ENCODE measurements around the gene REPIN1.

The REPIN1 gene

DNA sequence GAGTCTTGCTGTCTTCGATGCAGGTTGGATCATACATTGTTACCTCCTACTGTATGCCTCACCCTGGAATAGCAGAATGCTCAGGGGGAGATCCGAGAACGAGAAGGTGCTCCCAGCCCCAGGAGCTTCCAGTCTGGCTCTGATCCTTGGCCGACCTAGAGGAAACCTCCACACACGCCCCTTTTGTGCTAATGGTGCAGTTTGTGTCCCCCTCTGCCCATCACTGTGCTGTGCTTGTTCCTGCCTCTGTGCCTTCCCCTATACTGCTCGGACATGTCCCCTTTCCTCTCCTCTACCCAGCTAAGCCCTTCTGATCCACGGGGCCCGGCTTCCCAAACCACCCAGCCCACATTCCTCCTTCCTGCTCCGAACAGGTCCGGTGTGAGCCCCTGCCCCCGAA, 43.0 kb downstream of the REPIN1 start:
- H3K4me1 ChIP-seq (ENCODE audit: control insufficient read depth in 1 of 2, insufficient read depth in 2 of 2, low read length in 2 of 2): peaks cover 0 to 2% of the 10 kb centered on the region in 2 donors
- no peak overlapping the region for H3K4me3 ChIP-seq (ENCODE audit: low read depth in 1 of 2, low read length in 2 of 2)
- H3K27ac ChIP-seq (ENCODE audit: low read length): no peak overlapping the region
- peaks cover 7 to 12% of the 10 kb centered on the region in 2 donors for H3K36me3 ChIP-seq (ENCODE audit: control insufficient read depth in 1 of 2, insufficient read depth in 2 of 2, low read length in 2 of 2)
- no peaks in the 10 kb centered on the region for H3K27me3 ChIP-seq (ENCODE audit: low read depth, low read length)
- H3K9me3 ChIP-seq (ENCODE audit: control insufficient read depth in 1 of 2, low read length in 2 of 2): no peaks in the 10 kb centered on the region

DNA sequence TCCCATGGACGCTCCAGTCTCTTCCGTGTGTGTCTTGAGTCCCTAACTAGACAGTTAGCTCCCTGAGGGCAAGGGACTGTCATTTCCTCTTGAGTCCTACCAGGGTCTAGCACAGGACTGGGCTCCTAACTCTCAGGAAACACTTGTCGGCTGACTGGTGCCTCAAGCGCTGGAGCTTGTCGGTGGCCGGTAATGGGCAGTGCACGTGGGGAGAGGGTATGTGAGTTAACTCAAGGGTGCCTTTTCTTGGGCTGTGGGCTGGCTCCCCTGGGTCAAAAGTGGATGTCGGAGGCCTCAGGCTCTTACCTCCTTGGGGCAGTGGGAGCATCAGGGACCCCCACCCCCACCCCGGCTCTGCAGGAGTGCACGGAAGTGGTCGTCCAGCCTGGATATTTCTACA, 43.4 kb downstream of the REPIN1 start:
- Histone ChIP-seq H3K4me3 (ENCODE audit: low read depth in 1 of 2, low read length in 2 of 2) (no peak overlapping the region), H3K36me3 (ENCODE audit: control insufficient read depth in 1 of 2, insufficient read depth in 2 of 2, low read length in 2 of 2) (peaks cover 7 to 12% of the 10 kb centered on the region in 2 donors), H3K4me1 (ENCODE audit: control insufficient read depth in 1 of 2, insufficient read depth in 2 of 2, low read length in 2 of 2) (no peaks in the 10 kb centered on the region), H3K27me3 (ENCODE audit: low read depth, low read length) (no peaks in the 10 kb centered on the region), H3K9me3 (ENCODE audit: control insufficient read depth in 1 of 2, low read length in 2 of 2) (no peaks in the 10 kb centered on the region), H3K27ac (ENCODE audit: low read length) (no peak overlapping the region)

DNA sequence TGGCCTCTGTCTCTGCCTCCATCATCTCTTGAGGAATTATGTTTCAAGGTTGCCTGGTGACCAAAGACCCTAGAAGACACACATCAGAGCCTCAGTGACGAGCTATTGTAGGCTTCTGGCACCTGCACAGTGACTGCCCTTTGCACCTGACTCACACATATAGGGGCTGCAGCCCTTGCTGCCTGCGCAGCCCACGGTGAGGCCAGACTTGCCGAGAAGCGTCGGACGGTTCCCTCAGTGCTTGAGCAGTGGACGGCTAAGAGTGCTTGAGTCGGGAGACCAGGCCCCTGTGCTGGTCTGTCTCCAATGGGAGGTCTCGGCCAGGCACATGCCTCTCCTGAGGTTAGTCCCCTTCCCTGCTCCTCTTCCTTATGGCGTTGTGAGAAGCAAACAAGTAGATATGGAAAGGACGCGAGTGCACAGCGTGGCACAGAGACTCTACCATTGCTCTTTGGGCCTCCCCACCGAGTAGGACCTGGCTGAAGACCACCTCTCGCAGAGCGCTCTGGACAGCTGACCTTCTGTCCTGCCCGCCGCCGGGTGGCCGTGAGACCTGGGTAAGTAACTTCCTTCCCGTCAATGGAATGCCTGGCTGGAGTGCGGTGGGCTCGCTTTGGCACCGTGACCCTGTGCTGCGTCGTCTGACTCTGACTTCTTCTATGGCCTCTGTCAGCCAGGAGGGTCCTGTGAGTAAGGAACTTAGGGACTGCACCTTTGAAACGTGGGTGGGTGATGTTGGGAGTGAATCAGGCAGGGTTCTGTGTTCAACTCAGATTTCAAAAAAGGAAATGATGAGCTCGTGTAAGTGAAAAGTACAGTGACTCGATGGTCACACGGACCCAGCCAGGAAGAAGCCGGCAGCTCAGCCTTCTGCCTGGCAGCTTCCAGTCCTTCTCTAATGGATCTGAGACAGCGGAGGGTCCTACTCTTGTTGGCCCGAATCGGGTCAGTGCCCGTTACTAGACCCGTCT, 44.2 kb downstream of the REPIN1 start:
- no peaks in the 10 kb centered on the region for H3K27me3 ChIP-seq (ENCODE audit: low read depth, low read length)
- H3K4me3 ChIP-seq (ENCODE audit: low read depth in 1 of 2, low read length in 2 of 2): no peak overlapping the region
- H3K27ac ChIP-seq (ENCODE audit: low read length): no peak overlapping the region
- no peaks in the 10 kb centered on the region for H3K4me1 ChIP-seq (ENCODE audit: control insufficient read depth in 1 of 2, insufficient read depth in 2 of 2, low read length in 2 of 2)
- peaks cover 7 to 9% of the 10 kb centered on the region in 2 donors for H3K36me3 ChIP-seq (ENCODE audit: control insufficient read depth in 1 of 2, insufficient read depth in 2 of 2, low read length in 2 of 2)
- H3K9me3 ChIP-seq (ENCODE audit: control insufficient read depth in 1 of 2, low read length in 2 of 2): no peaks in the 10 kb centered on the region

DNA sequence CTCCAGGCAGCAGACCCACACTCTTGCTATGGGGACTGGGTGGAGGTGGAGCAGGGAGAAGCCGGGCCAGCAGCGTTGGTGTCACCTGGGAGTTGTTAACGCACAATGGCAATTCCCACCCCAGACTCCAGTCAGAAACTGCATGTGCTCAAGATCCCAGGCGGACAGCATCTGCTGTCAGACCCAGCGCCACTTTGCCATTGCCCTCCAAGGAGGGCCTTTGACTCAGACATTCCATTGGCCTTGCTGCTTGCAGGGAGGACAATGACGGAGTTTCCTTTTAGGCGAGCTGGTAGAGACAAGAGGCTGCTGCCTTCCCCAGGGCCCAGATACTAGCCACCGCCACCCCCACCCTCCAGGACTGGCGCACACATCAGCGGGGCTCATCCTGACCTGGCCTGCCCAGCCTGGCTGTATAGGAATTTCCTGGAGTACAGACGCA, 45.0 kb downstream of the REPIN1 start:
- peaks cover 7 to 8% of the 10 kb centered on the region in 2 donors for H3K36me3 ChIP-seq (ENCODE audit: control insufficient read depth in 1 of 2, insufficient read depth in 2 of 2, low read length in 2 of 2)
- no peaks in the 10 kb centered on the region for H3K4me1 ChIP-seq (ENCODE audit: control insufficient read depth in 1 of 2, insufficient read depth in 2 of 2, low read length in 2 of 2)
- H3K27me3 ChIP-seq (ENCODE audit: low read depth, low read length): no peaks in the 10 kb centered on the region
- no peaks in the 10 kb centered on the region for H3K9me3 ChIP-seq (ENCODE audit: control insufficient read depth in 1 of 2, low read length in 2 of 2)
- no peak overlapping the region for H3K27ac ChIP-seq (ENCODE audit: low read length)
- H3K4me3 ChIP-seq (ENCODE audit: low read depth in 1 of 2, low read length in 2 of 2): no peak overlapping the region

DNA sequence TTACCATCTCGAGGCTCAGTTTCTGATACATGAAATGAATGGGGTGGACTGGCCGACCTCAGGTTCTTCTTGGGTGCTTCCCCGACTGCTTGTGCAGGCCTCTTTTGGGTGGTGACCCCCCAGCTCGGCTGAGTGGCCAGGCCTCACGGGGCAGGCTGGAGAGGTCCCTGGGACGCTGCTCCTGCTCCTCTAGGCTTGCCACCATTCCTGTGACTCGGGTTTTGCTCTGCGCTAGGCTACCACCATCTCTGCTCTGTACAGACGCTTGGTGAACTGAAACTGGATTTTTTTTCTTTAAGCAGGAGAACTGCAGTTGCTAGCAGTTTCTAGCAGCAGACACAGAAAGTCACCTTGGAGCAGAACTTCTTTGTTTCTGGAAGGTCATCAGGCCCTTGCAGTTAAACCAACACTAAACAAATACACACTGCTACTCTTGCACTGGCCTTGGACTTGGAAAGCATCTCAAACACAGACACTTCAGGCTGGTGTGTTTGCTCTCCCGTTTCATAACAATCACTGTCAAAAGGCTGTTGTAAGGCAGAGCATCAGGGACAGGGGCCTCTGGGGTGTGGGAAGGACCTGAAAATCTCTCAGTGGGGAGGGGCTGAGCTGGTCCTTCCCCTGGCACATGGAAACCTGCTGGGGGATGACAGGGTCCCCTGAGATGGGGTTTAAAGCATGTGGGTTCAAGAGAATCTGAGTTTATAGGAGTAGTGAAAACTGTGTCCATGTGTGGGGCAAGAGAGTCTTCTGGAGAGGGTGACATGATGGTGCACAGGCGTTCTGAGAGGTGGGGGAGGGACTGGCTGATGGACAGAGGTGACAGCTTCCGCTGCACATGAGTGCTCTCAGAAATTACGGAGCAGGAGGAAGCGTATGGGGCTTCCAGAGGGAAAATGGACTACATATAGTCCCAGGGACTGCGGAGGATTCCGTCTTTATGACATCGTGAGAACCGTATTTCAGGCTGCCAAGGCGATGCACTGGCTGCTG, 46.8 kb downstream of the REPIN1 start:
- Histone ChIP-seq H3K27me3 (ENCODE audit: low read depth, low read length) (no peaks in the 10 kb centered on the region), H3K9me3 (ENCODE audit: control insufficient read depth in 1 of 2, low read length in 2 of 2) (no peaks in the 10 kb centered on the region), H3K4me3 (ENCODE audit: low read depth in 1 of 2, low read length in 2 of 2) (no peak overlapping the region), H3K27ac (ENCODE audit: low read length) (no peak overlapping the region), H3K36me3 (ENCODE audit: control insufficient read depth in 1 of 2, insufficient read depth in 2 of 2, low read length in 2 of 2) (peaks cover 3 to 4% of the 10 kb centered on the region in 2 donors), H3K4me1 (ENCODE audit: control insufficient read depth in 1 of 2, insufficient read depth in 2 of 2, low read length in 2 of 2) (no peaks in the 10 kb centered on the region)

DNA sequence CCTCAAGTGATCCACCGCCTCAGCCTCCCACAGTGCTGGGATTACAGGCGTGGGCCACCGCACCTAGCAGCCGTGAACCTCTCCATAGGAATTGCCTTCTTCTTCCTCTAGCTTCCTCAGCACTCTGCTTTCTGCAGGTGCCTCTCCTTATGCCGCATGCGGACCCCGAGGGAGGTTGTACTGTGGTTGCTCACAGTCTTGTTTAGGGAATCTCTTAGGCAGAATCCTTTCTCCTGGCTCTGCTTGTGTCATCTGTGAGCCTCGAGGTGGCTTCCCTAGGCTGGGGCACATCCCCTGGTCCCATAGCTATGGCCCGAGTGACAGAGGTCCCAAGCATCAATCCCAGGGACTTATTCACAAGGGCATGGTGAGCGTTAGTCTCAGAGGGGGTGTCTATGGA, 48.6 kb downstream of the REPIN1 start:
- H3K4me3 ChIP-seq (ENCODE audit: low read depth in 1 of 2, low read length in 2 of 2): no peak overlapping the region
- H3K27ac ChIP-seq (ENCODE audit: low read length): no peak overlapping the region
- H3K9me3 ChIP-seq (ENCODE audit: control insufficient read depth in 1 of 2, low read length in 2 of 2): no peaks in the 10 kb centered on the region
- H3K36me3 ChIP-seq (ENCODE audit: control insufficient read depth in 1 of 2, insufficient read depth in 2 of 2, low read length in 2 of 2): no peaks in the 10 kb centered on the region
- peaks cover 0 to 3% of the 10 kb centered on the region in 2 donors for H3K4me1 ChIP-seq (ENCODE audit: control insufficient read depth in 1 of 2, insufficient read depth in 2 of 2, low read length in 2 of 2)
- no peaks in the 10 kb centered on the region for H3K27me3 ChIP-seq (ENCODE audit: low read depth, low read length)

DNA sequence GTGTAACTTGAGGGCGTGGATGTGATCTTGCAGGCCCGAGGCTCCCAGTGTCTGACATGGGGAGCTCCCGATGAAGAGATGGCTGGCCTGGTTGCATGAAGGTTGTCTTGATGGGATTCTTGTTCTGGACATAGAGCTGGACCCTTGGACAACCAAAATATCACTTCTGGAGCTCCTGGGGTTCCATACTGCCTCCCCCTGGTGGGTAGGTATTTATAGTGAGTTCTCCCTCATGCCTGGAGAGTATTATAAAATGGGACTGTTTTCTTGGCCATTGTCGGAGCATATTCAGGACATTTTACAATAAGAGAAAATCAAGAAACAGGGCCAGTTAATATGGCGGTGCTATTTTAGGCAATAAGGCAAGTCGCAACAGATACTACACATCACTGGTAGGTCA, 49.2 kb downstream of the REPIN1 start:
- H3K4me1 ChIP-seq (ENCODE audit: control insufficient read depth in 1 of 2, insufficient read depth in 2 of 2, low read length in 2 of 2): peaks cover 0 to 3% of the 10 kb centered on the region in 2 donors
- H3K27me3 ChIP-seq (ENCODE audit: low read depth, low read length): no peaks in the 10 kb centered on the region
- H3K4me3 ChIP-seq (ENCODE audit: low read depth in 1 of 2, low read length in 2 of 2): no peak overlapping the region
- H3K9me3 ChIP-seq (ENCODE audit: control insufficient read depth in 1 of 2, low read length in 2 of 2): no peaks in the 10 kb centered on the region
- H3K27ac ChIP-seq (ENCODE audit: low read length): no peak overlapping the region
- H3K36me3 ChIP-seq (ENCODE audit: control insufficient read depth in 1 of 2, insufficient read depth in 2 of 2, low read length in 2 of 2): no peaks in the 10 kb centered on the region

DNA sequence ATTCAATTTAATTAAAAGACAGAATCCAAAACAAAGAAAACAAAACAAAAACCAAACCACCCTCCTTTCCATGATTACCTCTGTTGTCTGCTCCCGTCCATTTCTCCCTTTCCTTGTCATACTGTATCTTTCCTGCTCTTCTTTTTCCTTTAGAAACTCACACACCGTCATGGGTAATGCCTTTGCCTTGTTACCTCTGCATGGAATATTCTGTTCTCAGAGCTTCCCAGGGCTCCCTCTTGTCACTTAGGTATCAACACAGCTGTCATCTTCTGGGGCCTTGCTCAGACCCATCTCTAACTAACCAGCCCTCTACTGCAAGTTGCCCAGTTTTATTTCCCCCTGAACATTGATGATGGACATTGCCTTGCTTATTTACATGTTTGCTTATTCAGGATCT, 51.6 kb downstream of the REPIN1 start:
- H3K27me3 ChIP-seq (ENCODE audit: low read depth, low read length): no peaks in the 10 kb centered on the region
- no peaks in the 10 kb centered on the region for H3K36me3 ChIP-seq (ENCODE audit: control insufficient read depth in 1 of 2, insufficient read depth in 2 of 2, low read length in 2 of 2)
- no peak overlapping the region for H3K4me3 ChIP-seq (ENCODE audit: low read depth in 1 of 2, low read length in 2 of 2)
- peaks cover 0 to 3% of the 10 kb centered on the region in 2 donors for H3K4me1 ChIP-seq (ENCODE audit: control insufficient read depth in 1 of 2, insufficient read depth in 2 of 2, low read length in 2 of 2)
- no peaks in the 10 kb centered on the region for H3K9me3 ChIP-seq (ENCODE audit: control insufficient read depth in 1 of 2, low read length in 2 of 2)
- H3K27ac ChIP-seq (ENCODE audit: low read length): no peak overlapping the region

DNA sequence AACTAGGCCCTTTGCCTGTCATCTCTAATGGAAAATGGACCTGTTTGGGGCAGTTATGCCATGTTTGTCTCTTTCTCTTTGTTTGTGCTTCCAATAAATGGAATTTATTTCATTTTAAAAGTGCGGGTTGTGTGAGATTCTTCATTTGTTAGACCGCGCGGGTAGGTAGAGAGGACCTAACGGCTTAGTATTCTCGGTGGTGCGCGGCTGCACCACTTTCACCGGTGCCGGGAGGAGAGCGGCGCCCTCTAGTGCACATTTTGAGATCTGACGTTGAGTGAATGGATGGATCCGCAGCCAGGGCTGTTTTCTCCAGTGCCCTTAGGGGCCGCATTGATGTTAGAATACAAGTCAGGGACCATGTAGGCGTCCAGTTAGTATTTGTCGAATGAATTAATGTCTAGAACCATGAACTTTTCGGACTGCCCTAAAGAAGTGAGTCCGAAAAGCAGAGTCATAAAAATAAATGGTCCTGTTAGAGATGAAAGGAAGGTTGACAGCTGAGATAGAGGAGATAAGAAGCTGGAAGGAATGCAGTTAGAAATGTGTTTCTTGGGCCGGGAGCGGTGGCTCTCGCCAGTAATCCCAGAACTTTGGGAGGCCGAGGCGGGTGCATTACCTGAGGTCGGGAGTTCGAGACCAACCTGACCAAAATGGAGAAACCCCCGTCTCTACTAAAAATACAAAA, 52.5 kb downstream of the REPIN1 start:
- Histone ChIP-seq H3K27ac (ENCODE audit: low read length) (no peak overlapping the region), H3K4me3 (ENCODE audit: low read depth in 1 of 2, low read length in 2 of 2) (no peak overlapping the region), H3K4me1 (ENCODE audit: control insufficient read depth in 1 of 2, insufficient read depth in 2 of 2, low read length in 2 of 2) (peaks cover 0 to 3% of the 10 kb centered on the region in 2 donors), H3K9me3 (ENCODE audit: control insufficient read depth in 1 of 2, low read length in 2 of 2) (no peaks in the 10 kb centered on the region), H3K27me3 (ENCODE audit: low read depth, low read length) (no peaks in the 10 kb centered on the region), H3K36me3 (ENCODE audit: control insufficient read depth in 1 of 2, insufficient read depth in 2 of 2, low read length in 2 of 2) (no peaks in the 10 kb centered on the region)

DNA sequence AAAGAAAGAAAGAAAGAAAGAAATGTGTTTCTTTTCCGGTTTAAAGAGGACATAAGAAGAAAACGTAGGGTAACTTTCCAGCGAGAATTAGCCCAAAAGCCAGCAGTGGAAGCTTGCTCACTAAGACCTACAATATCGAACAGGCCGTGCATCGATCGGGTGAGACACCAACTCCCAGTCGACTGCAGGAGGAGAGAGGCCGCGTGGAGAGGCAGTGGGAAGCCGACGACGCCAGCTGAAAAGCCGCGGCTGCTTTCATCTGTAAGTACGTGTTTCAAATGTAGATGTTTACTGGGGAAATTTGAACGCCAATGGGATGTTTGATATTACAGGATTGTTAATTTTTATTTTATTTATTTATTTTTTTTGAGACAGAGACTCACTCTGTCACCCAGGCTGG, 53.2 kb downstream of the REPIN1 start:
- Histone ChIP-seq H3K27me3 (ENCODE audit: low read depth, low read length) (no peaks in the 10 kb centered on the region), H3K27ac (ENCODE audit: low read length) (no peak overlapping the region), H3K4me3 (ENCODE audit: low read depth in 1 of 2, low read length in 2 of 2) (no peak overlapping the region), H3K4me1 (ENCODE audit: control insufficient read depth in 1 of 2, insufficient read depth in 2 of 2, low read length in 2 of 2) (peaks cover 0 to 3% of the 10 kb centered on the region in 2 donors), H3K36me3 (ENCODE audit: control insufficient read depth in 1 of 2, insufficient read depth in 2 of 2, low read length in 2 of 2) (no peaks in the 10 kb centered on the region), H3K9me3 (ENCODE audit: control insufficient read depth in 1 of 2, low read length in 2 of 2) (no peaks in the 10 kb centered on the region)
